ENCODE measurements around the gene IGF2.

The IGF2 gene

DNA sequence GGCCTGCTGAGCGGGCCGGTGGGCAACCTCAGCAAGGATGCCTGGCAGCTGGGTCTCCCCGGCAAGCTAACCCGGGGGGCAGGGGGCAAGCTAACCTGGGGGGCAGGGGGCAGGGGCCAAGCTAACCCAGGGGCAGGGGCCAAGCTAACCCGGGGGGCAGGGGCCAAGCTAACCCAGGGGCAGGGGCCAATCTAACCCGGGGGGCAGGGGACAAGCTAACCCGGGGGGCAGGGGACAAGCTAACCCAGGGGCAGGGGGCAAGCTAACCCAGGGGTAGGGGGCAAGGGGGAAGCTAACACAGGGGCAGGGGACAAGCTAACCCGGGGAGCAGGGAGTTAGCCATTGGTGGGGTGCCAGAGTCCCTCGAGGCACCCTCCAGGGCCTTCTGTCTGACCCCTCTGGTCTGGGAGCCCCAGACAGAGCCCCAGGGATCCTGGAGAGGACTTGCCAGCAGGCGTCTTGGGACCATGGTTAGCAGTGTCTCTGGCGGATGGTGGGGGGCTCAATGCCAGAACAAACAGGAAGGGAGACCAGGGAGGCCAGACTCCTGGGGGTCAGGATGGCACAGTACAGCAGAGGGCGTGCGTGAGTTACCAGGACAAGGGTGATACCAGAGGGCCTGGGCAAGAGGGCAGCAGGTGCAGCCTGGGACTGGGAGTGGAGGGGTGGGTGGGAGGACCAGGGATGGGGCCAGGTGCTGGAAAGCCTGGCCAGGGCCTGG is 16.1 kb downstream of the IGF2 start:
- no peak for DNase-seq (ENCODE audit: low read depth)

DNA sequence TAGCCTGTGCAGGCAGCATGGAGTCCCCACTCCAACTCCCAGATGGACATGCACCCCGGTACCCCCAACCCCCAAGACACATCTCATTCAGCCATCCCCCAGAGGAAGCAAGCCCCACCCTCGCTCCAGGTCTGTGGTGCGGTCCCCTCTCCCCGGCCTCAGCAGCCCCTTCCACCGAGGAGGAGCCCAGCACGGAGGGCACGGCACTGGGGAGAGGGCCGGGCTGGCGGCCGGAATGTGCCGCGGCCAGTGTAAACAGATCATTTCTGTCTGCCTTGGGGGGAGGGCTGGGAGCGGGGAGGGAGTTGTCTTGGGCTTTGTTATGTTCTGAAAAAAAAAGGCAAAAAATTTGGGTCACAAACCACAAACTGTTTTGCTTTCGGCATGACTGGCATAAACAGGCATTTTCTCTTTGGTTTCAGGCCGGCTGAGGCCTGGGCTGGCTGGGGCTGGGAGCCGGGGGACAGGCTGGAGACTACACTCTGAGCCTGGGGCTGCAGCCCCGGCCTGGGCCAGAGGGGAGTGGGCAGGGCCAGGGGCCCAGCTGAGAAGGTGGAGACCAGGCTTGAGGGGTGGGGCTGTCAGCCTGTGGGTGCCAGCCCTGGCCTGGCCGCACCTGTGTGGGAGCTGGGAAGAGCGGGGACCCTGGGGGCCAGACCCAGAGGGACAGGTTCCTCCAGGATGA is 16.8 kb downstream of the IGF2 start:
- no peak for DNase-seq (ENCODE audit: low read depth)

DNA sequence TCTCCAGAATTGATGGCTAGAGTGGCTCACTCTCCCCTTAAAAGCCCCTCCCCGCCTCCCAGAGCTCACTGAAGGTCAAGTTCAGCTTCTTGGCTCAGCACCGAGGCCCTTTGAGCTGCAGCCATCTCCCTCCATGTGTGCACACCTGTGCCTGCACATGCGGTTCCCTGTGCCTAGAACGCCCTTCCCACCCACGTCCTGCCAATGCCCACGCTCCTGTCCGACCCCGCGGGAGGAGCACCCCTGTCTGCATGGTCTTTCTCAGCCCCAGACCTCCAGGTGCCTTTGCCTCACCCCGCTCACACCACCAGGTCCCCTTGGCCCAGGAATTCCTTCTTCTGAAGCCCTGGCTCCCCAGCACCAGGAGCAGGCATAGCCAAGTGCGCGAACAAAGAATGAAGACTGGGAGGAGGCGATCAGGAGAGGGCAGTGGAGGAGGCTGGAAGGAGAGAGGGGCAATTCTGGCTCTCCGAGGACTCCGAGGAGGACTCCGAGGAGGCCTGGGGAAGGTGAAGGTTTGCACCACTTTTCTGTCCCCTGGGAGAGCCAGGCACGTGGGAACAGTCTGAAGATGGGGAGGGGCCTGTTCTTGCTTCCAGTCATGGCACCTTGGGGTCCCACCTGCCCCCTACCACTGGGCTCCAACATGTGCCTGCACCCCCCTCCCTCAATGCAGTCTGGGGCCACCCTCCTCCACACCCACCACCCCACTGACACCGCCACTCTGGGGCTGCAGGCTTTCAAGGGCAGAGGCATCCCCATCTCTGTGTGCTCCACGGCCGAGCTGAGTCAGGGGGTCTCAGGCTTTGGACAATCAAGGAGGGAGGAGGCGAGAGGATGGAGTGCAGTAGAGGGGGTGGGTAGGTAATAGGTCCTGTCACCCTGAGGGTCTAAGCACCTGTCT is 17.7 kb downstream of the IGF2 start:
- no peak for DNase-seq (ENCODE audit: low read depth)

DNA sequence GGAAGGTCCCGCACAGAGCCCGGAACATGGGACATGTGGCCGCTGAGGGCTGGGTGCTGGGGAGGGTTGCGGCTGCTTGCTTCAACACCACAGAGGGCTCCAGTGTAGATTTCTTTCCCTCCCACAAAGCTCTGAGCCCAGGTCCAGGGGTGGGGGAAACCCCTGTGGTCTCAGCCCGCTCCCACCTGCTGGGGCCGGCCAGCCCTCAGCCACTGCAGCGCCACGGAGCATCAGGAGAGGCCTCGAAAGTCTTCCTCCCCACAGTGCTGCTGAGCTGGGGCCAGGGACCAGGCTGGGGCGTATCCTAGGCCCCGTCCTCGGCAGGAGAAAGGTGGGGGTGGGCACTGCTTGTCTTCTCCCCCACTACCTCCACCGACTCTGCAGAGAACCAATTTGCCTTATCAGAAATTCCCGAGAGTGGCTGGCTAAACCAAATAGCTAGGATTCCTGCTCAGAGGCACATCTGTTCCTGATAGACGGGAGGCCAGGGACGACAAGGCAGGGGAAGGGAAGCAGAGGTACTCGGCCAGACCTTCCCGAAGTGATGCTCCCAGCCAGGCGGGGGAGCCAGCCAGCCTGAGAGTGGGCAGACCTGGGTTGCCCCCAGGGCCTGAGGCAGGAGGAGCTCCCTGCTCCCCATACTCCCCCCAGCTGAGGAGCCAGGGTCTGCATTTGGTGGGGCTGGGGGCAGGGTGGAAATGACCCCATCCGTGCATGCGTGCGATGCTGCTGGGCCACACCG is 18.7 kb downstream of the IGF2 start:
- no peak for DNase-seq (ENCODE audit: low read depth)

DNA sequence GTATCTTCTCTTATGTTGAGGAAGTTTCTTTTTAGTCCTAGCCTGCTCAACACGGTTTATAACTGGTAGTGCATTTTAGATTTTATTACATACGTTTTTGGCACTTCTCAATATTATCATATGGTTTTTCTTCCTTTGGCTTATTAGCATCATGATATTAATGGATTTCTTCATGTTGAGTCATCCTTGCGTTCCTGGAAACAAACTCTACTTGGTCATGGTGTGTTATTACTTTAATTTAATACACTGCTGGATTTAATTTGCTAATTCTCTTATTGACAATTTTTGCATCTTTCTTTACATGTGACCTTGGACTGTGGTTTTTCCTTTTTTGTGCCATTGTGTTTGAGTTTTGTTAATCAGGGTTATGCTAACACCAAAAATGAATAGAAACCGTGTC is 20.5 kb downstream of the IGF2 start:
- no peak for DNase-seq (ENCODE audit: low read depth)

DNA sequence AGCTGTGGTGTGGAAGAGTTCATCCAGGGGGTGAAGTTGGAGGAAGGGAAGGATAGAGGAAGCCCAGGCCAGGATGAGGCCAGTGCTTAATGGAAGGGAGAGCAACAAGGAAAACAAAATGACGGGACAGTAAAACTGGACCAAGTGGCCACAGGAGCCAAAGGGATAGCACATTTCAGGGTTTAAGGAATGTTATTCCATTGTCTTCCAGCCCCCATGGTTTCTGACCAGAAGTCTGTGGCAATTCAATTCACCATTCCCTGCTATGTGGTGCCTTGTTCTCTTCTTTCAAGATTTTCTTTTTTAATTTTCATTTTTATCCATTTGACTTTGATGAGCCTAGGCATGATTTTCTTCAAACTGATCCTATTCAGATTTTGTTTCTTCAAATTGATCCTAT is 22.5 kb downstream of the IGF2 start:
- DNase-seq (ENCODE audit: low read depth): no peak

DNA sequence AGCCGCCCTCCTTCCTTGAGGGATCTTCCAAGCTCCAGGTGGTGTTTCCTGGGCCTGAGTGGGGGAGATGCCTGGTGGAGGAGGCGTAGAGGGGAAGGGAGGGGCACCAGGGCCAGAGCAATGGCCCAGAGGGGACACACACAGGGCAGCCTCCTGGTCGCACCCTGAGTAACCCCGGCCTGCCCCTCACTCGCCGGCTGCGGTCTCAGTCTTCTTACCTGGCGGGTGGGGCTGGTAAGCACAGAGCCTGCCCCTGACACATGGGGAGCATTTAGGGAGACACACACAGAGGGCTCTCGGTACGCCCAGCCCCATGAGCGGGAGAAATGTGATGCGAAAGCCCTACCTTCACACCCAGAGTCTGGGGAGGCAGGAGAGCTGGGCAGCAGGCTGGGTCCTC is 23.9 kb downstream of the IGF2 start:
- DNase-seq (ENCODE audit: low read depth): no peak

DNA sequence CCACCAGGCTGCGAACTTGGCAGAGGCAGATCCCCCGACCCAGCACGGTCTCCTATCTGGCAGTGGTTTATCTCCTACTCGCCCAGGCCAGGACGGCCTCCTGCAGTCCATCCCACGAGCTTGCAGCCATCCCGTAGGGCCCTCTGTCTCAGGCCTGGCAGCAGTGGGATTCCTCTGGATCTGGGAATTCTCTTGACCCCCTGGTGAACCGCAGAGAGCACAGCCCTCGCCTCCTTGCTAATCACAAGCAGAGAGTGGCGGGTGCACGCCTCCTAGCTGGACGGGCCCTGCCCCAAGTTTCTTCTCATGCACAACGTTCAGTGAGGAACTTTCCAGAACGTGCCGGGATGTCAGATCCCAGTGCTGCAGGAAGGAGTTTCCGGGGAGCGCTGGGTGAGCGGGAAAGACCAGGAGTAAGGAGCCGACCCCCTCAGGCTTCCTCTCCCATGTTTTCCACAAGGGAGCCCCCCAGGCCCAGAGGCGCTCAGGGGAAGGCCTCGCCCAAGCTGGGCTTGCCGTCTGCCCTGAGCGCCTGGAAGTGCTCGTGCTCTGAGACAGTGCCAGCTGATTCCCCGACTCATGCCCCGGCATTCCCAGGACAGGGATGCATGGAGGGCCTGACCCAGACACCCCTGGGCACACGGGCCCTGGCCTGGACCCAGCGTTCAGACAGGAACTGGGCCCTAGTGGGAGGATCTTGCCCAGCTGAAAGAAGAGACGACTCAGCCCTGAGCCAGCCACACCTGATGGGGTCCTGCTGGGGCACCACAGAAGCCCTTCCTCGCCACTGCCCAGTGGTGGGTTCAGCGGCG is 24.6 kb downstream of the IGF2 start:
- no peak for DNase-seq (ENCODE audit: low read depth)

DNA sequence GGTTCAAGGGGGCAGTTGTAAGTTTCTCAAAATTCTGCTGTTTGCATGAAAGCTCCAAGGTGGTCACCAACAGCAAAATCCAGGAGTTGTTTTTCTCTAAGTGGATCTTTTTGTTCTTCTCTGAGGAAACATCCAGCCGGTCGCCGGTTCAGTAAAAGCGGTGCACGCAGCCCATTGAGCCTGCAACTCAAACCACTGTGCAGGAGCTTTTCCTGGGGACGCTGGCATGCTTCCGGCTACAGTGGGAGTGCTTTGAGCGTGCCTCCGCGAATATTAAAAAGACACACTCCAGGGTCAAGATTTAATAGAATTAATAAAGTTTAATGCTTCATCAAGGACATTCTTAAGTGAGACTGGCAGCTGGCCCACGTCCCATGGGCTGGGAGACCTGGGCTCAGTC is 25.4 kb downstream of the IGF2 start:
- no peak for DNase-seq (ENCODE audit: low read depth)

DNA sequence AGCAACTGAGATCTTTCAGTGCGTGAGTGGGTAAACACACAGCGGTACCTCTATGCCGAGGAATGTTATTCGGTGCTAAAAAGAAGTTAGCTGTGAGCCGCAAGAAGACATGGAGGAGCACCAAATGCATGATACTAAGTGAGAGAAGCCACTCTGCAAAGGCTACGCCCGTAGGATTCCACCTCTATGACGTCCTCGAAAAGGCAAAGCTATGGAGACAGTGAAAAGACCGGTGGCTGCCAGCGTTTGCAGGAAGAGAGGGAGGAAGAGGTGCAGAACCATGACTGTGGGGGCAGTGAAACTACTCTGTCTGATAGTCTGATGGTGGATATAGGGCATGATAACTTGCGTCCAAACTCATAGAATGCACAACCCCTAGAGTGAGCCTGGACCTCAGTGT is 28.7 kb downstream of the IGF2 start:
- DNase-seq (ENCODE audit: low read depth): no peak

DNA sequence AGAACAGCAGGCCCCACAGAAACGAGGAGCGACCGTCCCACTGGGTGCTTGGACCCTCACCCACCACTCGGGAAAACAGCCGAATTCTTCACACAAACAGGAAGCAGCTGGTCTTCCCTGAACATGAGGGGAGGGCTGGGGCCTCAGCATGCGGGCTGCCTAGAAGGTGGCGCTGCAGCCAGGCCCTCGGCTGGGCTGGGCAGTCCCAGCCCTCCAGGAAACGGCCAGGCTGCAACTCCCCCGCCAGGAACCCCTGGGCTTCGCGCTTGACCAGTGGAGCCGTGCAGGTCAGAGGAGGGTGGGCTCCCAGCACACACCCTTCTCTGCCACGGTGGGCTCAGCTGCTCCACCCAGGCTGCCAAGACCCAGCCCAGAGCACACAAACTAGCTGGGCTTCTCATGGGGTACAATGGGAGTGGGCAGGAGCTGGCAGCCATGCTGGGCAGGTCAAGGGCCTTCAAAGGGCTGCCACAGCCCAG is 29.6 kb downstream of the IGF2 start:
- DNase-seq (ENCODE audit: low read depth): no peak

DNA sequence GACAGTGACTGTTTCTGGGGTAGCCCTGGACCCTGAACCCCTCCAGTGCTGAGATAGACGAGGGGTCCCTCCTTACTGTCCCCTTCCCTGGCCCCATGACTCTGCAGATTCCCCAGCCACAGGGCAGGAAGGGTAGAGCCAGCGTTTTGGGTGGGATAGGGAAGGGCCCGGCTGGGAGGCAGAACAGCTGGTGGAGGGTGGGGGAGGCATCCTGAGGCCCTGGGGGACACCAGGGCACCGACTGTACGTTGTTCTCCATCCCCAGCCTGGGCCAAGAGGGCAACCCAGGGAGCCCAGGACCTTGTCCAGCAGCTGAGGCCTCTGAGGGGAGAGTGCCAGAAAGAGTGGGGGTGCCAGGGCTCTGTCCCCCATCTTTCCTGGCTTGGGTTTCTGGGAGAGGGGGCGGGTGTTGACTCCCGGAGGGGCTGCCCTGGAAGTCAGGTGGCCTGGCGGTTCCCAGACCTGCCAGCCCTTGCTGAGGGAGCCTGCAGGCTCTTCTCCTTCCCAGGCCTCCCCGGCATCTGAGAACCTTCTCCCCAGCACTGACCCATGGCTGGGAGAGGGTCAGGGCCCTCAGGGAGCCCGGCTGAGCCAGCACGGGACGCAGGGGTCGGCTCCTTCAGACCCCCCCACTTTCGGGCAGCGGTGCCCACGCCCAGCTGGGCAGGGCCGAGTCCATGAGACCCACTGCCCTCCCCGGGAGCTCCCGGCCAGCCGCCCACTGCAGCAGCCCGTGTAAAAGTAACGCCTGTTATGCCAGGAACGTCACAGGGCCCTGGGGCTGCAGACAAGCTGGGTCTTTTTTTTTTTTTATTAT is 30.3 kb downstream of the IGF2 start:
- no peak for DNase-seq (ENCODE audit: low read depth)

DNA sequence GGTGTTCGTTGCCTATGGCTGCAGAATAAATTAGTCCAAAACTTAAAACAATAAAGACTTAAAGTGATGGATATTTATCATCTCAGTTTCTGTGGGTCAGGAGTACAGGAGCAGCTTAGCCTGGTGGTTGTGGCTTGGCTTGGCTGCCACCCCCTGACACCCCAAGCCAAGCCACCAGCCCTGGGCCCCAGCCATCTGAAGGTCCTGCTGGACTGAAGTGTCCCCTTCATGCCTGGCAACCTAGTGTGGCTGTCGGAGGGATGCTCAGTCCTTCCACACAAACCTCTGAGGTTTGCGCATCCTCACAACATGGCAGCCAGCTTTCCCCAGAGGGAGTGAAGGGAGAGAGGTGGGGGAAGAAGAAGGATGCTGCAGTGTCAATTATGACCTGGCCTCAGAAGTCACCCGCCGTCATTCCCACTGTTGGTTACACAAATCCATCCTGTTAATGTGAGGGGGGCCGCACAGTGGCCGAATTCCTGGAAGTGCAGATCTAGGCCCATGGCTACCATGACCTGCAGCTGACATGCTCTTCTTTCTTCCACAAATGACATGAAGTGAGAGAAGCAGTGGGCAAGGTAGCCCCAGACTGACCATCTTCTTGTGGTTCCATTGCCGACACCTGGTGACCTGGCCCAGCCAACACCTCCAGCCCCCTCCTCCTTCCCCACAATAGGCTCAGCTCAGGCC is 31.1 kb downstream of the IGF2 start:
- DNase-seq (ENCODE audit: low read depth): no peak

DNA sequence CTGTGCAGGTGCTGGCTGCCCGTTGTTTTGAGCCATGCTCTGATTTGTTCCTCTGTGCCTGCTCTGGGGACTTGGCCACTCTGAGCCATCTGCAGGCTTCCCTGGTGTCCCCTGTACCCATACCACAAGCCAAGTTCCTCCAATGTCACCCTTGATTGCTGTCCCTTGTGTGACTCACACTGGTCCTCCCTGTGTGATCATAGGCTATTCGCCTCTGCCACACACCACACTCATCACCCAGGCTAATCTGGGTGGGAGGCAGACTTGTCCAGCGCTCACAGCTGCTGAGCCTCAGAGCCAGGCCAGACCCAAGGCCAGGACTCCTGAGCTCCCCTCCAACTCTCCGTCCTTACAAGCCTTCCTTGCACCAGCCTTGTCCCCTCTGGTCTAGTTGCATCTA is 31.7 kb downstream of the IGF2 start:
- DNase-seq (ENCODE audit: low read depth): no peak

DNA sequence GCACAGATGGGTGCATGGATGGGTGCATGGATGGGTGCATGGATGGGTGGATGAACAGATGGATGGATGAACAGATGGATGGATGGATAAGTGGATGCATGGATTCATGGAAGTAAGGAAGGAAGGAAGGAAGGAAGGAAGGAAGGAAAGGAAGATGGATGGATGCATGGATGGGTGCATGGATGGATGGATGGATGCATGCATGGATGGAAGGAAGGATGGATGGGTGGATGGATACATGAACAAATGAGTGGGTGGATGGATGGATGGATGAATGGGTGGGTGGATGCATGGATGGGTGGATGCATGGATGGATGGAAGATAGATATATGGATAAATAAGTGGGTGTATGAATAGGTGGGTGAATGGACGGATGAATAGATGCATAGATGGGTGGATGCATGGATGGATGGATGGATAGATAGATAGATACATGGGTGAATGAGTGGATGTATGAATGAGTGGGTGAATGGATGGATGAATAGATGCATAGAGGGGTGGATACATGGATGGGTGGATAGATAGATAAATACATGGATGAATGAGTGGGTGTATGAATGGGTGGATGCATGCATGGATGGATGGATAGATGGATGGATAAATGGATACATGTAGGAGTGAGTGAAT is 32.5 kb downstream of the IGF2 start:
- DNase-seq (ENCODE audit: low read depth): no peak

DNA sequence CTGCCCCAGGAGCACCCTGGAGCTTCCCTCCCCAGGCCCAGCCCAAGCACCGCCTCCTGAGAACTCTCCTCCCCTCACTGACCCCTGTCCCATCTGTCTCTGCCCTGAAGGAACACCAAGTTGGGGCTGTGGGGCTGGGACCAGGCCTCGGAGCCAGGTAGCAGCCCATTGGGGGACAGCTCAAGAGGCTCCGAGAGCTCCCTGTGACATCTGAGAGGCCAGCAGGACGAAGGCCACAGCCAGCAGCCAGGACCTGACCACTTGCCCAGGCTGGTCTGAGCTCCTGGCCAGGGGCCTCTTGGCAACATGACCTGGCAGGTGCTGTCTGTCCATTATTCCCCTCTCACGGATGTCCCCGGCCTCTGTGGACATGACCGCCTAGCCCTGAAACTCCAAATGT is 33.7 kb downstream of the IGF2 start:
- no peak for DNase-seq (ENCODE audit: low read depth)

DNA sequence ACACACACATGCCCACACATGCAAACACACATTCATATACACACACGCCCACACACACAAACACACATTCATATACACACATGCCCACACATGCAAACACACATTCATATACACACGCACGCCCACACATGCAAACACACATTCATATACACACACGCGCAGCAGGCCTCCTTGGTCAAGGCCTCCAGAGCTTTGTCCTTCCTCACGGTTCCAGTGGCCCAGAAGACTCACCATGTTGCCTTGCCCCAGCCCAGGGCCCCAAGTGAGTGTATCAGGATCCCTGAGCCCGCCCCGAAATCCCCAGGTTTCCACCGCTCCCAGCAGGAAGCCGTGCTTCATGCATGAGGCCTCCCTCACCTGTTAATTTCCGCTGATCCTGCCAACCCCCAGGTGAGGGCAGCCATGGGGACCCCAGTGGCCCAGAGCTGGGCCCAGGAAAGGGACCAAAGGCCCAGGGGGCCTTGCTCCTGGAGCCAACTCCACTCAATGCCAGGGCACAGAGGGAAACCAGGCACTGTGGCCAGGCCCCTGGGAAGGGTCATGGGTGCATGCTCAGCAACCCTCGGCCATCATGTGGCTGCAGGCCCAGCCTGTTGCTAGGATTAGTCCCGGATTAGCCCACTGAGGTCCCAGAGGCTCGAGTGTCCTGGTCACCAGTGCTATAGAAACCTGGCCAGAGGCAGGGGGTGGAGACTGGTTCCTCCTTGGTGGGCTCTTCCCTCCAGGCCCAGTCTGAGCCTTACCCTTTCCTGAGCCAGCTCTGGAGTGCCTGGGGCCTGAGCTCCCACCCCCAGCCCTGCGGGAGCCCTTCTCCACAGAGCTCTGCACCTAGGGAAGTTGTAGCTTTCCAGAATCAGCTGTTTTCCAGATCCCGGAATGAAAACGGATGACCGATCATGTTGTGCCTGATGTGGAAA is 34.4 kb downstream of the IGF2 start:
- no peak for DNase-seq (ENCODE audit: low read depth)

Data from HS-27A (cell line).